Upper lobe of right lung (tissue), 1 donor: ENCODE results near the gene PFN4. TPM values are rescaled to one million over a fixed set of nuclear protein-coding genes. Genes with fewer than 3 reads are reported as not detected.

ENCODE experiments used
- ATAC-seq: fragments of 200-7000 bp; cut with Tn5 transposase; one replicate; pipeline ENCODE4 v1.9.1; 2020; ENCODE audit warnings: mild to moderate bottlenecking, moderate library complexity
- DNase-seq: peaks from one replicate; pipeline ENCODE4 v3.0.0-alpha.2; 2020
- H3K27ac ChIP-seq: fragments of 200-600 bp; one replicate; pipeline ENCODE4 v1.8.0; 2022
- H3K27me3 ChIP-seq: fragments of 200-600 bp; one replicate; pipeline ENCODE4 v1.8.0; 2022; ENCODE audit warnings: mild to moderate bottlenecking
- H3K36me3 ChIP-seq: fragments of 200-600 bp; one replicate; pipeline ENCODE4 v1.8.0; 2022
- H3K4me1 ChIP-seq: fragments of 200-600 bp; one replicate; pipeline ENCODE4 v1.8.0; 2022
- H3K4me3 ChIP-seq: fragments of 200-600 bp; one replicate; pipeline ENCODE4 v1.8.0; 2022; ENCODE audit warnings: mild to moderate bottlenecking
- H3K9me3 ChIP-seq: fragments of 200-600 bp; one replicate; pipeline ENCODE4 v1.8.0; 2022
- CTCF ChIP-seq: fragments of 200-600 bp; IDR thresholded peaks from one replicate; pipeline ENCODE4 v1.8.0; 2022; ENCODE audit warnings: antibody characterized with exemption
- intact Hi-C: fragments of 100-400 bp; cut with DNase I; formaldehyde crosslinking; loops from one replicate; pipeline ENCODE4 v1.11.0; 2022
- total RNA-seq: library from RNA; stranded (reverse); fragmentation: NEBNext Ultra II Directional; extraction: Animal tissue kit (Norgen Biotek cat#: 25700); gene quantifications from one replicate; pipeline ENCODE4 v1.2.1, GENCODE V29; 2021
- donor health status: DM: no; HTN: yes; CAD: no; lungs with severe emphysema.

The PFN4 gene
- total RNA-seq, 1 donor from 2014 or later, result 1.5 TPM

GRCh38 chr2:24088821-24089359 is 34.2 kb downstream of the PFN4 start:
- Histone ChIP-seq H3K9me3 (no peaks in the 10 kb centered on the region), H3K36me3 (peaks cover 9% of the 10 kb centered on the region), H3K4me3 (no peak overlapping the region), H3K4me1 (peaks cover 6% of the 10 kb centered on the region), H3K27ac (no peak overlapping the region), H3K27me3 (no peaks in the 10 kb centered on the region)
- no peak for TF ChIP-seq CTCF
- ATAC-seq, result no peak
- no peak for DNase-seq
- intact Hi-C loops, result no loop called here

- Histone ChIP-seq H3K36me3 (peaks cover 18% of the 10 kb centered on the region), H3K27ac (no peak overlapping the region), H3K27me3 (no peaks in the 10 kb centered on the region), H3K4me1 (peaks cover 22% of the 10 kb centered on the region), H3K9me3 (no peaks in the 10 kb centered on the region), H3K4me3 (no peak overlapping the region)
- intact Hi-C loops, result no loop called here
- DNase-seq, result no peak
- no peak for TF ChIP-seq CTCF
- ATAC-seq, result no peak
These were observed 36.1 kb downstream of the PFN4 start for GRCh38 chr2:24087032-24087431.

GRCh38 chr2:24086241-24086640 is 36.9 kb downstream of the PFN4 start:
- no peak for ATAC-seq
- TF ChIP-seq CTCF, result no peak
- intact Hi-C loops, result no loop called here
- Histone ChIP-seq H3K27me3 (no peaks in the 10 kb centered on the region), H3K27ac (no peak overlapping the region), H3K9me3 (no peaks in the 10 kb centered on the region), H3K4me1 (peaks cover 22% of the 10 kb centered on the region), H3K4me3 (no peak overlapping the region), H3K36me3 (peaks cover 20% of the 10 kb centered on the region)
- DNase-seq, result no peak

GRCh38 chr2:24085200-24085489 is 38.0 kb downstream of the PFN4 start:
- H3K27me3 ChIP-seq, result no peaks in the 10 kb centered on the region
- H3K27ac ChIP-seq, result peak overlapping the region; percentile 92
- TF ChIP-seq CTCF, result no peak
- intact Hi-C loops, result no loop called here
- H3K4me3 ChIP-seq, result peak overlapping the region; percentile 63
- H3K36me3 ChIP-seq, result peaks cover 30% of the 10 kb centered on the region
- H3K9me3 ChIP-seq, result no peaks in the 10 kb centered on the region
- H3K4me1 ChIP-seq, result peaks cover 22% of the 10 kb centered on the region
- DNase-seq, result no peak
- ATAC-seq, result no peak

GRCh38 chr2:24084386-24085199 is 38.5 kb downstream of the PFN4 start, which contains the start of gene TP53I3:
Gene TP53I3, minus strand, starts transcription at chr2:24084834. Its CDS starts 508 bp downstream, at chr2:24084326.
- Histone ChIP-seq H3K4me1 (peaks cover 22% of the 10 kb centered on the region), H3K27me3 (no peaks in the 10 kb centered on the region), H3K27ac (peak within 1 kb of the TSS; percentile 92), H3K9me3 (no peaks in the 10 kb centered on the region), H3K36me3 (peaks cover 32% of the 10 kb centered on the region), H3K4me3 (peak within 1 kb of the TSS; percentile 63)
- ATAC-seq, result peak; percentile 94
- intact Hi-C loops, result no loop called here
- peak; percentile 95 for DNase-seq
- TF ChIP-seq CTCF, result peak; percentile 98
